ENCODE data around the gene COQ5. TPM values are rescaled to one million over a fixed set of nuclear protein-coding genes. Genes with fewer than 3 reads are reported as not detected.
"Not testable (repeated sequence)": the region's sequence is repeated elsewhere in the genome, so short reads cannot be mapped to it uniquely, and the experiment has no call there.

COQ5 gene
- total RNA-seq, 2 experiments from 2014 or later = 31.3 to 32.6 TPM

DNA sequence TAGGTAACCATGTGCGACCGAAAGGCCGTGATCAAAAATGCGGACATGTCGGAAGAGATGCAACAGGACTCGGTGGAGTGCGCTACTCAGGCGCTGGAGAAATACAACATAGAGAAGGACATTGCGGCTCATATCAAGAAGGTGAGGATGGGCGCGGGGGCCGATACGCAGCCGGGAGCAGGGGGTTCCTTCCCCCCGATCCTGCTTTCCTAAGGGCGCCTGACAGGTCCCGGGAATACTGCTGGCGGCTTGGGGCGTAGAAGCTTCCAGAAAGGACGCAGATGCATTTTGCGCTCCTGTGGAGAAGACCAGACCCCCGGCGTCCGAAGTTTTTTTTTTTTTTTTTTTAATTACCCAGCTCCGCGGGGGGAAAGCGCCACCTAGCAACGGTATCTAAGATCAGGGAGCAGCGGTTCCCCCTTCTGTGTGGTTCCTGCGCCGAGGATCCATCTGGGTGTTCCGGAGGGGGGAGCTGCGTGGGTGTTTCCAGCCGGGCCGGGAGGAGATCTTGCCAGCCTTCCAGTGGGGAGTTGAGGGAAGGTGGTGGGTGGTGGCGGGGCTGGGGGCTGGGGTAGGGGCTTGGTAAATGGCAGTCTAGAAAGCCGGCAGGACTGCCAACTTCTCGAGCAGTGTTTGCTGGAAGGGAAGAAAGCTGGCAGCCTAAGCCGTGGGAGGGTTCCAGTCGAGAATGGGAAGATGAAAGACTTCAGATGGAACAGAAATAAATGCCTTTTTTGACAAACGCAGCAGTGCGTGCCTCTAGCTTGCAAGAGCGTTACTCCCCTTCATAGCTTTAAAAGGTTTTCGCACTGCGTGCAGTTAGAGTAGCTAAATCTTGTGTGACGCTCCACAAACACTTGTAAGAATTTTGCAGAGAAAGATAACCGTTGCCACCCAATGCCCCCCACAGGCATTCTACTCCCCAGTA, 32.3 kb downstream of the COQ5 start:
- DNase-seq (peak; percentile 65), ATAC-seq (peak; percentile 20)
- intact Hi-C loops (cut with DNase I, micrococcal nuclease) = loop anchor here (1.0 to 2.0 kb wide), 10 partner anchors 27 to 295 kb away; partner anchors contain the start of genes COQ5 (in 2 of the 2), COX6A1 (in 1 of the 2), GATC (in 1 of the 2) and MLEC (in 1 of the 2)
- no peaks in the 10 kb centered on the region for H3K27me3 Mint-ChIP-seq
- H3K4me1 Mint-ChIP-seq = peaks cover 32% of the 10 kb centered on the region
- peaks cover 28% of the 10 kb centered on the region for H3K36me3 Mint-ChIP-seq (ENCODE audit: low read depth)
- H3K27ac Mint-ChIP-seq = peak overlapping the region; percentile 75
- H3K9me3 Mint-ChIP-seq (ENCODE audit: low read depth) = no peaks in the 10 kb centered on the region
- peak overlapping the region; percentile 91 for H3K4me3 Mint-ChIP-seq
- ChIA-PET POLR2A (interaction anchor here (0.6 to 1.6 kb wide), 10 partner anchors 8 to 268 kb away, joined by 3 to 16 read pairs (median 3); partner anchors contain the start of genes COQ5, RNU4-1 and RNU4-2), CTCF (interaction anchor here (0.7 to 2.3 kb wide), 15 partner anchors 8 to 269 kb away, joined by 3 to 7 read pairs (median 4); partner anchors contain the start of genes GATC, SIRT4 and TRIAP1)

DNA sequence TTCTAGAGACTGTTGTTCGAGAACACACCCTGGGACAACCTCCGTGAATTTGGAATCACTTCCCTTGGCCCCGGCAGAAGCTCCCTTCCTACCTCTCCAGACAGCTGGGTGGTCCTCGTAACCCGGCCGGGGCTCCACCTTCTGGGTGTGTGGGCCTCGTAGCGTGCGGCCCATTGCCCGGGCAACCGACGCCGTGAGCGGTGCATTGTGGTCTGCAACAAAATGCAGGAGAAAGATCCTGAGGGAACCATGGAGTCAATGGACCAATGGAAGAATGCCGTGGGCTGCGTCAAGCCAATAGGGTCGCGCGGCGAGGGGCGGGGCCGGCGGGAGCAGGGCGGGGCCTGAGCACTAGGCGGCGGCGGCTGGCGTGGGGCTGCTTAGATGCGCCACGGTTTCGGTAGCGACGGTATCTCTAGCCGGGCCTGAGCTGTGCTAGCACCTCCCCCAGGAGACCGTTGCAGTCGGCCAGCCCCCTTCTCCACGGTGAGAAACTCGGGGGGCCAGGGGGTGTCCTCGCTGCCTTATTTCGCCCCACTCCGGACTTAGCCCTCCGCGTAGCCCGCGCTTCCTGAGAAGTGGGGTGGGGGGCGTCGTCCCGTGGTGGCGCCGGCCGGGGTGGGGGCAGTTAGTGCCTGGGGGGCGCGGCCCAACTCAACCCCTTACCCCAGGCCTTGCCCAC, 33.1 kb downstream of the COQ5 start, which contains the start of gene DYNLL1:
Gene DYNLL1, plus strand, starts transcription at position 383 of the 682 bp plus-strand sequence. CDS start 309 bp downstream, outside the sequence.
- Mint-ChIP-seq H3K27me3 (no peaks in the 10 kb centered on the region), H3K27ac (peak within 1 kb of the TSS; percentile 75), H3K4me3 (peak within 1 kb of the TSS; percentile 91), H3K9me3 (ENCODE audit: low read depth) (no peaks in the 10 kb centered on the region), H3K36me3 (ENCODE audit: low read depth) (peaks cover 27% of the 10 kb centered on the region), H3K4me1 (peaks cover 31% of the 10 kb centered on the region)
- intact Hi-C loops (cut with DNase I, micrococcal nuclease) = loop anchor here (1.0 to 2.0 kb wide), 10 partner anchors 27 to 295 kb away; partner anchors contain the start of genes COQ5 (in 2 of the 2), SRSF9 (in 2 of the 2), COX6A1 (in 1 of the 2) and GATC (in 1 of the 2)
- peak; percentile 98 for ATAC-seq
- ChIA-PET POLR2A (interaction anchor here (0.5 to 1.6 kb wide), 8 partner anchors 9 to 509 kb away, joined by 3 to 16 read pairs (median 3); partner anchors contain the start of genes COQ5, RNU4-1 and RNU4-2), CTCF (interaction anchor here (0.6 to 2.3 kb wide), 13 partner anchors 9 to 268 kb away, joined by 3 to 7 read pairs (median 3); partner anchors contain the start of genes GATC, SIRT4 and TRIAP1)
- DNase-seq = peak; percentile 98

DNA sequence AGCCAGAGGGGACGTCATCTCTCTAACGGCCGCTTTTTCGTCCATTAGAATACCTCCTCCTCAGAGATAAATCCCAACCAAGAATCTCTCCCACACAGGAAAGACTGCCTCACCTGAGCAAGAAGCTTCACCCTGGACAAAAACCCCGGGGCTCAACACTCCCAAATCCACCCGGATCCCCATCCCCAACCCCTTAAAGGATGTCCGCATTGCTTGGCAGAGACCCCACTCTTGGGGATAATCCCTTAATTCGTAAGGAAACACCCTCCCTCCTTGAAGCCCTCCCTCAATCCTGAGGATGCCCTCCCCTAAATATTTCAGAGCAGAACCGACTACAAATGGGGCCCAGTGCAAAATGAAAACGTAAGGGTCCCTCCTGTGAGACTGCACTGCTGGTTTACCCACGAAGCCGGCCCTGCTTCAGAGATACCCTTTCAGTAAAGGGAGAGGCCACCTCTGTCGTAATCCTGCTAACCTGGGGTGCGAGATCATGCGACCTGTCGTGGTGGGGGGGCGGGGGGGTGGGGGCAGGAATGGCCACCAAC, 33.7 kb downstream of the COQ5 start:
- H3K36me3 Mint-ChIP-seq (ENCODE audit: low read depth) = peaks cover 26% of the 10 kb centered on the region
- POLR2A ChIA-PET = interaction anchor here (0.5 to 1.6 kb wide), 4 partner anchors 28 to 510 kb away, joined by 3 to 16 read pairs (median 3); partner anchors contain the start of genes COQ5, RNU4-1 and RNU4-2

DNA sequence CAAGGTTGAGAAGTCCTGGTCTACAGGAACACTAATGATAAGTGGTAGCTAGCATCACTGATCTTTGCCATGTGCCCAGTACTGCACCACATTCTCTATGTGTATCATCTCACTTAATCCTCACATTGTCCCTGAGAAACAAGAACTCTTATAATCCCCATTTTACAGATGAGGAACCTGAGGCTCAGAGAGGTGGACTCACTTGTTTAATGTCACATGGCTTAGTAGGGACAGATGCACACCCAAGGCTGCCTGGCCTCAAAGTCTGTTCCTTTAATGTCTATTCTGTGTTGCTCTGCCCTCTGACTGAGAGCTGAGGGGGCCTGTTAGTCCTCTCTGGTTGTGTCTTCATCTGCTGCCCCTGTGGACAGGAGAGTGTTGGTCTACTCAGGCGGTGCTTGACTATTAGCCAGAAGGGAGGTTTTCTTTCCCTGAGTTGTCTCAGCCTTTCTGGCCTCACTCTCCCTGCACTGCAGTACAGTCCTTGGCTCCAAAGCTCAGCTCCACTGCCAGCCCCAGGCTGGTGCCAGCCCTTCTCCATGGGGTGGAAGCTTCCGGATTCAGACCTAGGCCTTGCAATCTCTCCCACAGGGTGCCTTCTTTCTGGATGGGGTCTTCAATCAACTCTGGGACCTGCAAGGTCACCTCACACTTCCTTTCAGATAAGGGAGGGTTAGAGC, 38.0 kb downstream of the COQ5 start:
- peaks cover 11% of the 10 kb centered on the region for H3K4me1 Mint-ChIP-seq
- no peak overlapping the region for H3K4me3 Mint-ChIP-seq
- H3K27ac Mint-ChIP-seq = no peak overlapping the region
- CTCF ChIA-PET = interaction anchor here (0.5 to 1.7 kb wide), 7 partner anchors 12 to 214 kb away, joined by 3 to 5 read pairs (median 3); partner anchors contain the start of gene SRSF9
- no peaks in the 10 kb centered on the region for H3K36me3 Mint-ChIP-seq (ENCODE audit: low read depth)
- intact Hi-C loops (cut with DNase I, micrococcal nuclease) = no loop called here
- ATAC-seq = no peak
- POLR2A ChIA-PET = interaction anchor here (0.6 kb wide), 1 partner anchor 379 kb away, joined by 3 read pairs; no protein-coding TSS in a partner anchor
- no peaks in the 10 kb centered on the region for H3K27me3 Mint-ChIP-seq
- H3K9me3 Mint-ChIP-seq (ENCODE audit: low read depth) = no peaks in the 10 kb centered on the region
- no peak for DNase-seq

More for the DNA sequence above, 33.7 kb downstream of the COQ5 start:
- H3K4me3 Mint-ChIP-seq = peak overlapping the region; percentile 91
- H3K4me1 Mint-ChIP-seq = peaks cover 25% of the 10 kb centered on the region
- peak overlapping the region; percentile 24 for H3K27ac Mint-ChIP-seq
- DNase-seq = no peak
- peak; percentile 0 for ATAC-seq
- CTCF ChIA-PET = interaction anchor here (0.6 to 2.3 kb wide), 6 partner anchors 27 to 193 kb away, joined by 3 to 7 read pairs (median 4); partner anchors contain the start of genes COQ5 and SIRT4
- intact Hi-C loops (cut with DNase I, micrococcal nuclease) = loop anchor here in 1 of 2 experiments (1.0 kb wide), 1 partner anchor 26 kb away; the partner anchor contains the start of gene SRSF9
- no peaks in the 10 kb centered on the region for H3K27me3 Mint-ChIP-seq
- H3K9me3 Mint-ChIP-seq (ENCODE audit: low read depth) = no peaks in the 10 kb centered on the region

DNA sequence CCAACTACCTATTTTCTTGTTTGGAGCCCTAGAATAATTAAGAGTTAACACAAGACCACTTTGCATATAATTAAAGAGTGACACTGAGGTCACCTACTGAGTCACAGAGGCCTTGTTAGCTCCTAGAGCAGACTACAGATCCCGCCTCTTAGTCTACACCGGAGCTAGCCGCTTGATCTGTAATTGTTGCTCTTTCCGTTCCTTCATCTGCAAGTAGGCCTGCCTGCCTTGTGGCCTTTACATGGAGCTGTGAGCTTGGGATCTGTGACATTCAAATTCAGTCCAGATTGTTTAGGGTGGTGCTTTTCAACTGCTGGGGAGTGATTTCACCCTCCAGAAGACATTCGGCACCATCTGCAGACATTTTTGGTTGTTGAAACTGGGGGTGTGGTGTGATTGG, 38.6 kb downstream of the COQ5 start:
- H3K4me3 Mint-ChIP-seq = no peak overlapping the region
- POLR2A ChIA-PET = no interaction called here
- no peaks in the 10 kb centered on the region for H3K36me3 Mint-ChIP-seq (ENCODE audit: low read depth)
- no peak for DNase-seq
- CTCF ChIA-PET = interaction anchor here (0.8 to 1.3 kb wide), 2 partner anchors 20 to 21 kb away, joined by 3 read pairs; partner anchors contain the start of gene SRSF9
- no peak overlapping the region for H3K27ac Mint-ChIP-seq
- no peak for ATAC-seq
- H3K9me3 Mint-ChIP-seq (ENCODE audit: low read depth) = no peaks in the 10 kb centered on the region
- H3K27me3 Mint-ChIP-seq = no peaks in the 10 kb centered on the region
- intact Hi-C loops (cut with DNase I, micrococcal nuclease) = no loop called here
- peaks cover 8% of the 10 kb centered on the region for H3K4me1 Mint-ChIP-seq

DNA sequence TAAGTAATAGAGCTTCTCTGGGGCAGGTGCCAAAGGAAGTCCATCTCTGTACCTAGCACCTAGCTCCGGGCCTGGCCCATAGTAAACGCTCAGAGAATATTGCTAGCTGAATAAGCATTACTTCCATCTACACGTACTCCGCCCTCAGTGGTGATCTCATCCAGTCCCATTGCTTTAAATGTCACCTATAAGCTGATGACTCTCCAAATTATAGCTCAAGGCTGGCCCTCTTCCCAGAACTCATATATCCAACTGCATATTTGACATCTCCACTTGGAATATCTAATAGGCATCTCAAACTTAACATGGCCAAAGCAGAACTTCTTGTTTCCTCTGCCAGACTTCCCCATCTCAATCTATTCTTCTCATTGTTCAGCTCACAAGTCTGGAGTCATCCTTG, 39.9 kb downstream of the COQ5 start:
- Mint-ChIP-seq H3K27ac (no peak overlapping the region), H3K4me1 (no peaks in the 10 kb centered on the region), H3K4me3 (no peak overlapping the region), H3K27me3 (no peaks in the 10 kb centered on the region), H3K36me3 (ENCODE audit: low read depth) (no peaks in the 10 kb centered on the region), H3K9me3 (ENCODE audit: low read depth) (no peaks in the 10 kb centered on the region)
- DNase-seq = no peak
- no peak for ATAC-seq
- ChIA-PET CTCF (no interaction called here), POLR2A (interaction anchor here (0.5 kb wide), 1 partner anchor 24 kb away, joined by 3 read pairs; no protein-coding TSS in a partner anchor)
- intact Hi-C loops (cut with DNase I, micrococcal nuclease) = no loop called here

DNA sequence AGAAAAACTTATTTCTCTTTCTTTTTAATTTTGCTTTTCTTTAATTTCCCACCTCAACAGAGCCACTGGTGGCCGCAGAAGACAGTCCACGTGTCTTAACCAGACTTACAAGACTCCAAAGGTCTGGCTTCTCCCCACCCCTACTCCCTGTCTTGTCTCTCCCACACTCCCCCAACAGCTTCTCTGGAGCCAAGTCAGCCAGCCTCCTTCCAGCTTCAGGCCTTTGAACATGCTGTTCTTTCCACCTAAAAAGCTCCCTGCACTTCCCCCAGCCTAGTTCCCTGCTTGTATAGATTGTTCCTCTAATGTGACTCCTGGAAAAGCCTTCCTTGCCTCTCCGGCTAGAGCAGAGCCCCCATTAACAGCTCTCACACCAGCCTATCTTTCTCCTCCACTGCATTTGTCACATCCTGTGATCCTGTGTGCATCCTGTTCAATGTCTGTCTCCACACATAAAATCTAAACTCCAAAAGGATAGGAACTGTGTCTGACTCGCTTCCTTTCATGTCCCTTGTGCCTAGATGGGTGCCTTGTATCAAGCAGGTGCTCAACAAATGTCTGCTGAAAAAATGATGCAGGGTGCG, 40.8 kb downstream of the COQ5 start:
- CTCF ChIA-PET = no interaction called here
- H3K36me3 Mint-ChIP-seq (ENCODE audit: low read depth) = no peaks in the 10 kb centered on the region

DNA sequence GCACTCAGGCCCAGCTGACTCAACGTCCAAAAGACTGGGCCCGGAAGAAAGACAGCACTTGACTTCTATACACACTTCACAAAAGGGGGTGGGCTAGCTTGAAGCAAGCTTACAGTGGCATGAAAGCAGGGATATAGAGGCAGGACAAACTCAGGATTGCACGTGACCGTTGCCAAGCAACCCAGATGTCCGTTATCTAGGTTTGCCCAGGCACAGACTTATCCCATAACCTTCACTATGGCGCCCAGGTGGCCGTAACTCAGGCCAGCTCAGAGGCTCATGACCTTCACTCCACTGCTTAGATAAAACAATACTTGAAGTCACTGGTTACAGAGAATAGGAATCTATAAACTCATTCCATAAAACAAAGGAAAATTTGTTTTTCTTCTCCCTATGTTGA, 41.4 kb downstream of the COQ5 start:
- H3K36me3 Mint-ChIP-seq (ENCODE audit: low read depth); ATAC-seq; CTCF ChIA-PET; H3K4me1 Mint-ChIP-seq; H3K27me3 Mint-ChIP-seq; H3K4me3 Mint-ChIP-seq; H3K27ac Mint-ChIP-seq; intact Hi-C loops (cut with DNase I, micrococcal nuclease); DNase-seq; POLR2A ChIA-PET; H3K9me3 Mint-ChIP-seq (ENCODE audit: low read depth): not testable (repeated sequence)

More for the DNA sequence above, 40.8 kb downstream of the COQ5 start:
- intact Hi-C loops (cut with DNase I, micrococcal nuclease) = no loop called here
- no peak overlapping the region for H3K27ac Mint-ChIP-seq
- H3K27me3 Mint-ChIP-seq = no peaks in the 10 kb centered on the region
- H3K9me3 Mint-ChIP-seq (ENCODE audit: low read depth) = no peaks in the 10 kb centered on the region
- H3K4me1 Mint-ChIP-seq = no peaks in the 10 kb centered on the region
- POLR2A ChIA-PET = no interaction called here
- H3K4me3 Mint-ChIP-seq = no peak overlapping the region
- DNase-seq (no peak), ATAC-seq (no peak)

DNA sequence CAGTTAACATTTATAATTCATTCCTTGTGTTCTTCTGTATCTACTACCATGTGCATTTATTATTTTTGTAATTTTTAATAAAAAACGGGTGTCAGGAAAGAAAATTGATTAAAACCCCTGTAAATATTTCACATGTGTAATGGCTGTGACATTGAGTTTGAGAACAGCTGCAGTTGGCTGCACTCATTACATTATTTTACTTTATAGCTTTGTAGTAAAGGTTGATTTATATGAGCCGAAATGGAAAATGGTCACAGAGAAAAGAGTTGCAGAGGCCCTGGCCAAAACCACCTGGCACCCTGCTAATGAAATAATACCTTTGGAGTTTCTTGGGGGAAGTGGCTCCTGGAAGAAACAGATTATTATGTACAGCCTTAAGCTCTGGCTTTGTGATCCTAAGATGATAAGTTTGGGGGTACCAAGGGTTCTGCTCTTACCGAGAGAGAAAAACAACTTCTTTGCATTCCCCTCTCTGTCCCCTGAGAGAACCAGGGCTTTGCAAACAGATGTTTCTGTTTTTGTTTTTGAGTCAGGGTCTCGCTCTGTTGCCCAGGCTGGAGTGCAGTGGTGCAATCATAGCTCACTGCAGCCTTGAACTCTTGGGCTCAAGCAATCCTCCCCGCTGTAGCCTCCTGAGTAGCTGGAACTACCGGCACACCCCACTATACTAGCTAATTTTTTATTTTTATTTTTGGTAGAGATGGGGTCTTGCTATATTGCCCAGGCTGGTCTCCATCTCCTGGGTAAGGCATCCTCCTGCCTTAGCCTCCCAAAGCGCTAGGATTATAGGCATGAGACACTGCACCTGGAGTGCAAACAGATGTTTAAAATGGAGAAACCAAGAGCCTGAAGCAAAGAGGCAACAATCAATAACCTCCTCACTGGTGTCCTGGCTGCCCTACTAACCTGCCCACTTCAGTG, 42.7 kb downstream of the COQ5 start:
- H3K36me3 Mint-ChIP-seq (ENCODE audit: low read depth) = peaks cover 1% of the 10 kb centered on the region
- no peaks in the 10 kb centered on the region for H3K9me3 Mint-ChIP-seq (ENCODE audit: low read depth)
- intact Hi-C loops (cut with DNase I, micrococcal nuclease) = no loop called here
- no peak overlapping the region for H3K27ac Mint-ChIP-seq
- H3K27me3 Mint-ChIP-seq = no peaks in the 10 kb centered on the region
- CTCF ChIA-PET = no interaction called here
- no peak overlapping the region for H3K4me3 Mint-ChIP-seq
- no peak for DNase-seq
- no peak for ATAC-seq
- H3K4me1 Mint-ChIP-seq = no peaks in the 10 kb centered on the region
- POLR2A ChIA-PET = no interaction called here
